Stomach smooth muscle (tissue), 2 donors: Measurements from ENCODE around the gene YDJC.
"Not testable (repeated sequence)": the region's sequence is repeated elsewhere in the genome, so short reads cannot be mapped to it uniquely, and the experiment has no call there.

Experiments used
- H3K27ac ChIP-seq: one replicate; pipeline ENCODE4 v1.7.0; 2013; ENCODE audit warnings: mild to moderate bottlenecking, low read length, inconsistent platforms
- H3K27me3 ChIP-seq, 2 donors: one replicate each; pipeline ENCODE4 v1.7.0; 2013; ENCODE audit warnings: low read length in 2 of 2; ENCODE audit not compliant: insufficient read depth in 2 of 2, control insufficient read depth in 1 of 2
- H3K36me3 ChIP-seq, 2 donors: one replicate each; pipeline ENCODE4 v1.7.0; 2013; ENCODE audit warnings: low read length in 2 of 2; ENCODE audit not compliant: control insufficient read depth in 2 of 2, insufficient read depth in 2 of 2
- H3K4me1 ChIP-seq: one replicate; pipeline ENCODE4 v1.7.0; 2013; ENCODE audit warnings: low read length; ENCODE audit not compliant: control insufficient read depth, insufficient read depth
- H3K4me3 ChIP-seq, 2 donors: one replicate each; pipeline ENCODE4 v1.7.0; 2013; ENCODE audit warnings: low read length in 2 of 2
- H3K9ac ChIP-seq, 2 donors: one replicate each; pipeline ENCODE4 v1.7.0; 2013; ENCODE audit warnings: low read length in 2 of 2, mild to moderate bottlenecking in 1 of 2
- H3K9me3 ChIP-seq, 2 donors: one replicate each; pipeline ENCODE4 v1.7.0; 2013; ENCODE audit warnings: low read length in 2 of 2; ENCODE audit not compliant: control insufficient read depth in 2 of 2
- donor health status: healthy.
- donor health status: Pancreatic carcinoma.

Gene YDJC

DNA sequence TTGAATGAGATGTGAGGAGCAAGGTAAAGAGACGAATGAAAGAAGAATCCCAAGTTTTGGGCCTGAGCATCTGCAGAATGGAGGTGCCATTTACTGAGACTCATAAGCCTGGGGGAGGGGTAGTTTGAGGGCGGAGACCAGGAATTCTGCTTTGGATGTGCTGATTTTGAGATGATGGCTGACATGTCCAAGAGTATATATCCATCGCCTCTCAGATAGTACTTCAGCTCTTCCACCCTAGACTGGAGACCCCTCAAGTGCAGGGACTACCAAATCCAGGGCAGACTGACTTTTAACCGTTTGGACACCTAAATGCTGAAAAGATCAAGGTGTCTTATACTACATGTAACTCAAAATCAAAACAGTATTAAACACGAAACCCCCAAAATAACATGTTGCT is 11.0 kb upstream of the YDJC start:
- peaks cover 23% of the 10 kb centered on the region for H3K4me1 ChIP-seq
- H3K27me3 ChIP-seq: no peaks in the 10 kb centered on the region
- peaks cover 0 to 4% of the 10 kb centered on the region in 2 donors for H3K36me3 ChIP-seq
- H3K9me3 ChIP-seq: no peaks in the 10 kb centered on the region
- H3K27ac ChIP-seq: no peak overlapping the region
- no peak overlapping the region for H3K9ac ChIP-seq
- H3K4me3 ChIP-seq: no peak overlapping the region

DNA sequence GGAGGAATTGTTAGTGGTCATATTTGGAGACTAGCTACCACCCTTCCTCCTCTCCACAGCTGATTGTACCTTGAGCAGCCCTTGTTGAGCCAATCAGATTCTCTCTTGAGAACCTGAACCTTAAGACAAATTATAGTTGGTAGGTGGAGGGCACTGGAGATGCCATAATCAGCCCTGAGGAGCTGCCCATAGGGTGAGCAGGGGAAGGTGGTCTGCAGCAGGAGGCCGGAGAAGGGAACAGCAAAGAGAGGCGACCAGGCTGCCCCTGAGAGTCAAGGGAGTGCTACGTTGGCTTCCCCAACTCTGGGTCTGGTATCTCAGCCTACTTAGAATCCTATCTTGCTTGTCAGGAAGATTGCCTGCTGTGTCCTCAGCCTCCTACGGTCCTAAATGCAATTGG is 9.5 kb upstream of the YDJC start:
- H3K4me3 ChIP-seq: no peak overlapping the region
- no peaks in the 10 kb centered on the region for H3K27me3 ChIP-seq
- no peak overlapping the region for H3K9ac ChIP-seq
- peaks cover 0 to 4% of the 10 kb centered on the region in 2 donors for H3K36me3 ChIP-seq
- no peak overlapping the region for H3K27ac ChIP-seq
- peaks cover 23% of the 10 kb centered on the region for H3K4me1 ChIP-seq
- H3K9me3 ChIP-seq: no peaks in the 10 kb centered on the region

DNA sequence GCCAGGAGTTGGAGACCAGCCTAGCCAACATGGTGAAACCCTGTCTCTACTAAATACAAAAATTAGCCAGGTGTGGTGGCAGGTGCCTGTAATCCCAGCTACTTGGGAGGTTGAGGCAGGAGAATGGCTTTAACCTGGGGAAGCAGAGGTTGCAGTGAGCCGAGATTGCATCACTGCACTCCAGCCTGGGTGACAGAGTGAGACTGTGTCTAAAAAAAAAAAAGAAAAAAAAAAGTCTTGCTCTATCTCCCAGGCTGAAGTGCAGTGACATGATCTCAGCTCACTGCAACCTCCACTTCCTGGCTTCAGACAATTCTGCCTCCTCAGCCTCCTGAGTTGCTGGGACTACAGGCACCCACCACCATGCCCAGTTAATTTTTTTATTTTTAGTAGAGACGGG is 7.6 kb upstream of the YDJC start:
- H3K4me1 ChIP-seq: peaks cover 11% of the 10 kb centered on the region
- H3K27ac ChIP-seq, H3K9ac ChIP-seq: not testable (repeated sequence)

DNA sequence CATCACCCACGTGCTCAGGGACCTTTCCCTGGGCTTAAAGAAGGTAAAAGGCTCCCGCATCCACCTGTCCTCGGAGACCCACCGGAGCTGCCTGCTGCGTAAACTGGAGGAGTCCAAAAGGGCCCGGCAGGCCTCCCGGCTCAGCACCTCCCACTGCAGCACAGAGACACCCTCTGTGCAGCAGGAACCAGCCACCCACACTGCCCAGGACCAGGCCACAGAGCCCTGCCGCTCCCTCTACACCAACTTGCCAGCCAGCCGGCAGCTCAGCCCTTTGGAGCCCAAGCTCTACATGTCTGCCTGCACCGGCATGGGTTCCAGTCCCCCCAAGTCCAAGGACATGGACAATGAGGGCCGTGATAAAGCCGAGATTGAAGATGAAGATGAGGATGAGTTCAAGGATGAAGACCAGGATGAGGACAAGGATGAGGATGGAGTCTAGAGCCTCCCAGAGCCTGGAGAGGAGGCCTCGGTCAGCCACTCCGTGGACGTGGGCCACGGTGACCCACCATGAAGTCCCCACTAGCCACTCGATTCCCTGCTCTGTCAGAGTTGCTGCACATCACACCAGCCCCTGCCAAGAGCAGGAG is 6.9 kb upstream of the YDJC start:
- no peaks in the 10 kb centered on the region for H3K27me3 ChIP-seq
- no peak overlapping the region for H3K4me3 ChIP-seq
- H3K9me3 ChIP-seq: no peaks in the 10 kb centered on the region

More for the DNA sequence above, 7.6 kb upstream of the YDJC start:
- not testable (repeated sequence) for H3K9me3 ChIP-seq, H3K36me3 ChIP-seq, H3K27me3 ChIP-seq, H3K4me3 ChIP-seq

DNA sequence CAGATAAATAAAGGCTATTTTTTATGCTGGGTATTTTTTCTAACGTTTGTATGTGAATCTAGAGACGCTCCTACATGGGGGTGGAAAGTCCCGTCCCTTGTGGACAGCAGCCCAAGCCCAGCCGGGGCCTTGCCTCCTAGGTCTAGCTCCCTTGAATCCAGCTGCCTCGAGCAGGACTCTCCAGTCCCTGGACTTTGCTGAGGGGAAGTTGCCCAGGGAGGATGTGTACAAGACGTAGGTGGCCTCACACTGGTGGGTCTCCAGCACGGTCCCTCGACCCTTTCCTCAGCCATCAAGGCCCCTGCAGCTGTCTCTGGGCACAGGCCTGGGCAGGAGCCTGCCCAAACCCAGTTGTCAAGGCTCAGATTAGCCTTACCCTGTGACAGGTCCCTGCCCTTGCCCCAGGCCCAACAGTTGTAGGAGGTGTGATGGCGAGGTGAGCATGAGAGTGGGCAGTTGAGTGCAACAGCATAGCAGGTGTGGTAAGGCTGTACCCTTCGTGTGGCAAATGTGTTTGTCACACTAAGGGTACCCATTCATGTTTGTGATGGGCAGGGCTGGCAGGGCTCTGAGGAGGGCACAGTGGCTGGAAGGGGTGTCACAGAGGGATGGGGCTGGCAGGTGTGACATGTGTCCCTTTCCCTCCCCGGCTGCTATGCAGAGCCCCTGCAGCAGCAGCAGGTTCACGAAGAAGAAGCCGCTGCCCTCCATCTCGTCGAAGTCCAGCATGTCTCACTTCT is 6.1 kb upstream of the YDJC start:
- no peaks in the 10 kb centered on the region for H3K9me3 ChIP-seq
- H3K4me1 ChIP-seq: no peaks in the 10 kb centered on the region
- H3K4me3 ChIP-seq: no peak overlapping the region
- no peaks in the 10 kb centered on the region for H3K27me3 ChIP-seq
- H3K27ac ChIP-seq: no peak overlapping the region
- no peak overlapping the region for H3K9ac ChIP-seq
- H3K36me3 ChIP-seq: no peaks in the 10 kb centered on the region

More for the DNA sequence above, 6.9 kb upstream of the YDJC start:
- Histone ChIP-seq H3K4me1 (peaks cover 7% of the 10 kb centered on the region), H3K9ac (no peak overlapping the region), H3K27ac (no peak overlapping the region), H3K36me3 (no peaks in the 10 kb centered on the region)

DNA sequence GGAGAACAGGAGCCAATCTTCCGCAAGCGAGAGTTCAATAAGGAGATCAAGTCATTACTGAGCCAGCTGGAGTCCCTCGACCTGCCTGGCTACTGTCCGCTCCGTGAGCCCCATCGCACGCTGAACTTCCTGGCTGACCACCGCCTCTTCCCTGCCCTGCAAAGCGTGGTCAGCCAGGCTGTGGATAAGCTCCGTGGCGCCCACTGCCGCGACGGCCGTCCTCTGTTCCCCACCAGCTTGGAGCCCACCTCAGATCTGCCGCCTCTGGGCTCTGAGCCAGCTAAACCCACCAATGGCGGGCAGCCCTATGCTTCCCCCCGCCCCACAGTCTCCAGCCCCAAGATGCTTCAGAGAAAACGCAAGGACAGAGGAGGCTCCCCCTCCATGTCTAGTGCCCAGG is 5.0 kb upstream of the YDJC start:
- Histone ChIP-seq H3K9me3 (no peaks in the 10 kb centered on the region), H3K4me1 (no peaks in the 10 kb centered on the region), H3K9ac (no peak overlapping the region), H3K27ac (no peak overlapping the region), H3K36me3 (no peaks in the 10 kb centered on the region), H3K4me3 (no peak overlapping the region), H3K27me3 (no peaks in the 10 kb centered on the region)

DNA sequence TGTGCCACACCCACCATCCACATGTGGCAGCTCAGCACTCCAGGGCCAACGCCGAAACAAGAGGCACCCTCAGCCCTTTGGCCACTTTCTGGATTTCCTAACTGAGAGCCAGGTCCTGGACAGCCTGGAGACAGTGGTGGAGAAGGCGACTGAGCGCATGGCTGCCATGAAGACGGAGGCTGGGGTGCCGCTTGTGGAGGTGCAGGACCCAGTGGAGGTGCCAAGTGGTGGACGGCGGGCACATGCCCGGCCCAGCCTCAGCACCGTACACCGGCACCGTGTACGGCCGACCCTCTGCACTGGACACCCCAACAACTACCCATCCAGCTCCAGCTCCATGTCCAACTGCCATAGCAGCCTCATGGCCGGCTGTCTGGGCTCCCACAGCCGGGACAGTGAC is 4.3 kb upstream of the YDJC start:
- no peaks in the 10 kb centered on the region for H3K27me3 ChIP-seq

DNA sequence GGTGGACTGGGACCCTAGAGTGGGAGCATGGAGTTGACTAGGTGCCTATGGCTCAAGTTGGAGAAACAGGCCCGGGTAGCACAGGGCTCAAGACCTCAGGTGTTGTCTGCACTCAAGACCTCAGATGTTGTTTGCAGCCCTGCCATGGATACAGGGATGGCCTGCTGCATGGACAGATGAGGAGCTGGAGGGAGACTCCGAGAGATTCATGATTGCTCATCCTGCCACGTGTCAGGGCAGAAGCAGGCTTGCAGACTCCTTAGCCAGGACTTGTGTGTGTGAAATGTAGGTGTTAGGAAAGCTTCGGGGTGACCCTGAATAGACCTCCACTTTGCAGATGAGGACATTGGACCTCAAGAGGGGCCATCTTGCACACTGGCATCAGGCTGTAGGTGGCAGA is 3.7 kb upstream of the YDJC start:
- H3K27me3 ChIP-seq: no peaks in the 10 kb centered on the region
- no peaks in the 10 kb centered on the region for H3K9me3 ChIP-seq
- no peak overlapping the region for H3K27ac ChIP-seq
- peaks cover 7% of the 10 kb centered on the region for H3K4me1 ChIP-seq
- no peak overlapping the region for H3K4me3 ChIP-seq
- H3K9ac ChIP-seq: no peak overlapping the region
- no peaks in the 10 kb centered on the region for H3K36me3 ChIP-seq

More for the DNA sequence above, 4.3 kb upstream of the YDJC start:
- Histone ChIP-seq H3K36me3 (no peaks in the 10 kb centered on the region), H3K9me3 (no peaks in the 10 kb centered on the region), H3K9ac (no peak overlapping the region), H3K4me3 (no peak overlapping the region), H3K27ac (no peak overlapping the region), H3K4me1 (peaks cover 4% of the 10 kb centered on the region)

DNA sequence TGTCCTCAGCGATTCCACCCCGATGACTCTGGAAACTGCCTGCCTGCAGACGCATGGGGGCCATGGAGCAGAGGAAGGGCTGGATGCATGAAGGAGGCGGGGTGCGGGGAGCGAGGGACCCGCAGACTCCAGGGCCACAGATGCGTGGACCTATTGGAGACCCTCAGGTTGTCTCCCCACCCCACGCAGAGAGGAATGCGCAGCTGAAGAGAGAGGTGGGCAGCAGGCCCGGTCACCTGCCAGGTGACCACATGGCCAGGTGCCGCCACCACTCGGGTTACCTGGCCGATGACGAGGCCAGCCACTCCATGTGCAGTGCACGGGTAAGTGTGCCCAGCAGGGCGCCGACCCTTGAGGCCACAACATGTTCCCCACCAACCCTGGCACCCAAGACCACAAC is 3.1 kb upstream of the YDJC start:
- Histone ChIP-seq H3K9ac (no peak overlapping the region), H3K36me3 (no peaks in the 10 kb centered on the region), H3K9me3 (no peaks in the 10 kb centered on the region), H3K4me1 (peaks cover 7% of the 10 kb centered on the region), H3K27ac (no peak overlapping the region), H3K27me3 (no peaks in the 10 kb centered on the region), H3K4me3 (no peak overlapping the region)

DNA sequence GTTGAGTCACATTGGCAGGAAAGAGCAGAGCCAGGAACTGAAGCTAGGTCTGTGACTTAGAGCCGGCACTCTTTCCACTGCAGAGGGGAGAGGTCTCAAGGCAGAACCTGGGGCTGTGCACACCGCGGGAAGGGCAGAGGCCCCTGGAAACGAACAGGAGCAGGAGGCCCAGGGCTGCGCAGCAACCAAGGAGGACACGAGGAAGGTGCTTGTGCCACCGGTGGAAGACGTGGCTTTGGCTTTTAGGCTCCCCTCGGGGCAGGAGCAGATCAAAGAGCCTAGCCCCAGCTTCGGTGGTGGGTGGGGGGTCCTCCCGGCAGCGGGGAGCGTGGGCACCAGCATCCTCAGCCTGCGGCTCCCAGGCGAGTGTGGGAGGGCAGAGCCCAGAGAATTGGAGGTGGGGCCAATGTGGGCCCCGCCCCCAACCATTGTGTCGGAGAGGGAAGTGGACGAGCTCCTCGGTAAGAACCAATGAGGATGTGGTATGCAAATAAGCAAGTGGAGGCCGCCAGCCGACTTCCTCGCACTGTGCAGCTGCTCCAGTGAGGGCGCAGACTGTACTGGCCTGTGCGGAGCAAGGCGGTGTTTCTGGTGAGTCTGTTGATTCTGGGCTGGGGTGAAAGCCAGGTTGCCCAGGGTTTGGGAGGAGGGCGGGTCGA is 2.5 kb upstream of the YDJC start, which contains the start of gene CCDC116:
CCDC116 (plus strand) TSS at position 524 of the 659 bp plus-strand sequence. CDS start 422 bp downstream, outside the sequence.
- Histone ChIP-seq H3K4me3 (no peak within 1 kb of the TSS), H3K27ac (no peak within 1 kb of the TSS), H3K9me3 (no peaks in the 10 kb centered on the region), H3K9ac (no peak within 1 kb of the TSS), H3K36me3 (no peaks in the 10 kb centered on the region), H3K4me1 (peaks cover 7% of the 10 kb centered on the region), H3K27me3 (no peaks in the 10 kb centered on the region)

DNA sequence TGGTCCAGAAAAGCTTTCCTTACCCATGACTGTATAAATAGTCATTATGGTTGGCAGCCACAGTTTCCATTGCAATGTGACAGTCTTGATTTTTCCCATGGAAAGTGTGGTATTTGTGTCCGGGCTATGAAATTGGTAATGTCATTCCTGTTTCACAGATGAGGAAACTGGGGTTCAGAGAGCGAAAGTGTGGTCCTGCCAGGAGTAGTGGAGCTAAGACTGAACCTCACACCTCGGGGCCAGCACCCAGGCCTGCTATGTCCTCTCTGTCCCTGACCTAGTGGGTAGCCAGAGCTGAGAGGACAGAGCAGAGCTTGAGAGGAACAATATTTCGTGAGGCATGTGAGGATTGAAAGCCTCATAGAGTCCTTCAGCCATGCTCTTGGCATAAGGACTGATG is 1.2 kb upstream of the YDJC start:
- Histone ChIP-seq H3K27ac (no peak overlapping the region), H3K4me3 (no peak overlapping the region), H3K9me3 (no peaks in the 10 kb centered on the region), H3K27me3 (no peaks in the 10 kb centered on the region), H3K36me3 (no peaks in the 10 kb centered on the region), H3K4me1 (peaks cover 7% of the 10 kb centered on the region), H3K9ac (no peak overlapping the region)
